Embryonic facial prominence (tissue), 1 donor: ENCODE data around the gene TMEM132A.
"Not testable (repeated sequence)": the region's sequence is repeated elsewhere in the genome, so short reads cannot be mapped to it uniquely, and the experiment has no call there.

Experiments used
- DNase-seq: peaks from one replicate; pipeline ENCODE4 v3.0.0-alpha.2; 2016; ENCODE audit errors: extremely low spot score

TMEM132A gene

GRCh38 chr11:60960405-60960804 is 36.1 kb downstream of the TMEM132A start:
- no peak for DNase-seq

GRCh38 chr11:60964801-60965200 is 40.5 kb downstream of the TMEM132A start:
- no peak for DNase-seq

- no peak for DNase-seq
Measured at GRCh38 chr11:60966890-60967289, 42.6 kb downstream of the TMEM132A start.

DNA sequence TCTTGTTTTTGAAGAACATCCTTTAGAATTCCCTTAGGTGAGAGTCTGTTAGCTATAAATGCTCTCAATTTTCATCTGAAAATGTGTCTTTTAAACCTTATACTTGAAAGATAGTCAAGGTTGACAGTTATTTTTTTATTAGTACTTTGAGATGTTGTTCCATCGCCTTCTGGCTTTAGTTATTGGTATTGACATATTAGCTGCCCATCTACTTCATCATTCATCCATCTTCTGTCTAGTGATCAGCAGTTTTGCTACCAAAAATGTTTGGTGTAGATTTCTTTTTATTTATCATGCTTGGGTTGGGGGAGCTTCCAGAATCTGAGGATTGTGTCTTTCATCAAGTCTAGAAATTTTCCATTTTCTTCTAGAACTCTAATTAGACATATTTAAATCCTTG is 44.0 kb downstream of the TMEM132A start:
- no peak for DNase-seq

- no peak for DNase-seq
Measured at GRCh38 chr11:60970369-60970774, 46.1 kb downstream of the TMEM132A start.

- no peak for DNase-seq
Measured at GRCh38 chr11:60970890-60971289, 46.6 kb downstream of the TMEM132A start.

DNA sequence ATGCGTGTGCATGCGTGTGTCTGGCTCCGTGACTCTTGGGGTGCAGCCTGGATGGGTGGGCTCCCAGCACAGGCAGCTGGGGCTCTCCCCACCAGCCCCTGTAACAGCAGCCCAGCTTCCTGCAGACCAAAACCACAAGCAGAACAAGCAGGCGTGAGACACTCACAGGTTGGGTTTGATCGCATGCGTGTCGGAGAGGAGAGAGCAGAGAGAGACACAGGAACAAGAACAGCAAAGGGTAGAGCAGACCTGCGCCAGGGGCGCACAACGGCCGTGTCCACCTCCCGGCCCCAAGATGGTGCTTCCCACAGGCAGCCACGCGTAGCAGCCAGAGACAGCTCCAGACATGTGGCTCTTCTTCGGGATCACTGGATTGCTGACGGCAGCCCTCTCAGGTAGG is 47.3 kb downstream of the TMEM132A start, which contains the start of gene CD6:
CD6 (plus strand) TSS at position 161 of the 400 bp plus-strand sequence; CDS start at position 347, 186 bp downstream.
- DNase-seq, result no peak

- DNase-seq, result no peak
Measured at GRCh38 chr11:60972182-60973030, 48.1 kb downstream of the TMEM132A start.

- DNase-seq, result no peak
Measured at GRCh38 chr11:60973699-60974098, 49.4 kb downstream of the TMEM132A start.

GRCh38 chr11:60974316-60974715 is 50.1 kb downstream of the TMEM132A start:
- not testable (repeated sequence) for DNase-seq

GRCh38 chr11:60974726-60975125 is 50.5 kb downstream of the TMEM132A start:
- DNase-seq, result no peak

DNA sequence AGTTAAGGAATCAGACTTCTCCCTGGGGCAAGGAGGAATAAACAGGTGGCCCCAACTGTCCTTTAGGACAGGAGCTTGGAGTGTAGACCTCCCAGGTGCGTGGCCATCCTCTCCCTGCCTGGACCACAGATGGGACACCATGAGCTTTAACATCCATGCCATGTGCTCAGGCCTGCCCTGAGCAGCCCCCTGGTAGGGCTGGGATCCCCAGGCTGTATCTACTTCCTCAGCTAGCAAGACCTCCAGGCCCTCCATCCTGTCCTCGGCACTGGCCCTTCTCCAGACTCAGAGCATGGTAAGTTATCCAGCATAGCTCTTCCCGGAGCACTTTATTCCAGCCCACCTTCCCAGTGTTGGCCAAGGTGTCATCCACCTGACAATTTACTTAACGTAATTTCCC is 53.0 kb downstream of the TMEM132A start:
- no peak for DNase-seq

- DNase-seq, result no peak
Measured at GRCh38 chr11:60977836-60978235, 53.6 kb downstream of the TMEM132A start.

GRCh38 chr11:60978546-60979380 is 54.5 kb downstream of the TMEM132A start:
- DNase-seq, result no peak

DNA sequence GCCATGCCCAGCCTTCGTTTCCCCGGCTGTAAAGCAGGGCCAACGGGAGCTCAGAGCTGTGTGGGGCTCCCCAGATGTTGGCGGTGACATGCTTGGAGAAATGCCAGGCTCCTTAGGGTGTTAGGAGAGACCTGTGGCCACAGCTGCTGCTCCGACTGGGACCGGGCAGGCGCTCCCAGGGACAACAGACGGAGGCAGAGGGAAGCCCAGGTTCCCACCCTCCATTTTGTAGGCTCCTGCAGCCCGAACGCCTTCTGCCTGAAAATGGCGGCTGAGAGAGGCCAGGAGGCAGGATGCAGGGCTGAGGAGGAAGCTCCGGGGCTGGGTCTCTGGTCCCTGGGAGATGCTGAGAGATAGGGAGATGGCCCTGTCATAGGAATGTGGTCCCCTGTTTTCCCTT is 57.3 kb downstream of the TMEM132A start:
- no peak for DNase-seq

GRCh38 chr11:60982184-60982583 is 57.9 kb downstream of the TMEM132A start:
- DNase-seq, result no peak

DNA sequence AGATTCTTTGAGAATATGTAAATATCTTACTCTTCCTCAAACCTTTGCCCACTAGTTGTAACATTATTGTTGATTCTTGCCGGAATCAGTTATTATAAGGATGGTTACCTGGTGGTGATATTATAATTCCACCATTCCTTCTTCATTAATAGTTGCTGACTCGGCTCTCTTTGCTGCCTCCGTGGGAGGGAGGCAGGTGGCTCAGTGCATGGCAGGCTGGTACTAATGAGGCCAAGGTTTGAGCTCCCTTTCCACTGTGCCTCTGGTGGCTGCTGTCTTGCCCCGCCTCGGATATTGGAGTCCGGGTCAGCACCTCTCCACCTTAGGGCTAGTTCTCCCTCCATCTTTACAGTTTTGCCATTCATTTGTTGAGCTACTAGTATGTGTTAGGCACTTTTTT is 59.9 kb downstream of the TMEM132A start:
- DNase-seq, result no peak

DNA sequence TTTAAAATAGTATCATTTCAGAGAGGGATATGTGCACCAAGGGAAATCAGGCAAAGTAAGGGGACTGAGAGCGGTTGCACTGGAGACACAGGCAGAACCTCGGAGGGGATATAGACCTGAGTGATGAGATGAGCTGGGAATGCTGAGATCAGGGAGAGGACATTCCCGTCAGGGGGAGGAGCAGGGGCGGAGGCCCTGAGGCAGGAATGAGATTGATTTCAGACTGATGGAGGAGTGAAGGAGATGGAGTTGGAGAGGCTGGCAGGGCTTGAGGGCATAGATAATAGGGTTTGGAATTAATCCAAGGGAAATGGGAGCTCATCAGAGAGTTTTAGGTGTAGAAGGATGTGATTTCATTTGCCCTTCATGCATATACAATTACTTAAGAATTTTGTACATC is 60.4 kb downstream of the TMEM132A start:
- no peak for DNase-seq

GRCh38 chr11:60985501-60985900 is 61.2 kb downstream of the TMEM132A start:
- no peak for DNase-seq

- DNase-seq, result no peak
Measured at GRCh38 chr11:60985991-60986915, 62.0 kb downstream of the TMEM132A start.
